Measurements from ENCODE around the gene ACACA.
A peak's percentile ranks its signal among the peaks of the same experiment; 100 is the strongest.

GRCh38 chr17:37373530-37374159, 33.0 kb downstream of the ACACA start:
- TF ChIP-seq CTCF (conservative IDR thresholded peaks at IDR 0.05; ENCODE audit: low read depth, low read length) (peak; percentile 97), EZH2 (IDR thresholded peaks at IDR 0.05; ENCODE audit: low read length, unreplicated experiment) (no peak), EZH2phosphoT487 (IDR thresholded peaks at IDR 0.05; ENCODE audit: borderline replicate concordance, low read length) (no peak)
